HG03457 (cell line): ENCODE measurements around the gene MST1R.

Source experiments
- ATAC-seq: cut with Tn5 transposase; IDR thresholded peaks from one replicate; pipeline ENCODE4 v1.9.1; 2021; ENCODE audit warnings: moderate number of reproducible peaks; ENCODE audit not compliant: unreplicated experiment

MST1R gene

GRCh38 chr3:49841806-49842205, 61.9 kb downstream of the MST1R start:
- no peak for ATAC-seq

- no peak for ATAC-seq
These were observed 62.5 kb downstream of the MST1R start for GRCh38 chr3:49841126-49841696.

- no peak for ATAC-seq
These were observed 63.3 kb downstream of the MST1R start for GRCh38 chr3:49840388-49840787.

- ATAC-seq: no peak
These were observed 64.4 kb downstream of the MST1R start for GRCh38 chr3:49839193-49839809.
